Germinal center (tissue), 1 donor: ENCODE data around the gene FBXW8.

Experiments
- DNase-seq: peaks from one replicate; pipeline ENCODE4 v3.0.0; 2012; ENCODE audit warnings: mixed read lengths, low spot score

FBXW8 gene

DNA sequence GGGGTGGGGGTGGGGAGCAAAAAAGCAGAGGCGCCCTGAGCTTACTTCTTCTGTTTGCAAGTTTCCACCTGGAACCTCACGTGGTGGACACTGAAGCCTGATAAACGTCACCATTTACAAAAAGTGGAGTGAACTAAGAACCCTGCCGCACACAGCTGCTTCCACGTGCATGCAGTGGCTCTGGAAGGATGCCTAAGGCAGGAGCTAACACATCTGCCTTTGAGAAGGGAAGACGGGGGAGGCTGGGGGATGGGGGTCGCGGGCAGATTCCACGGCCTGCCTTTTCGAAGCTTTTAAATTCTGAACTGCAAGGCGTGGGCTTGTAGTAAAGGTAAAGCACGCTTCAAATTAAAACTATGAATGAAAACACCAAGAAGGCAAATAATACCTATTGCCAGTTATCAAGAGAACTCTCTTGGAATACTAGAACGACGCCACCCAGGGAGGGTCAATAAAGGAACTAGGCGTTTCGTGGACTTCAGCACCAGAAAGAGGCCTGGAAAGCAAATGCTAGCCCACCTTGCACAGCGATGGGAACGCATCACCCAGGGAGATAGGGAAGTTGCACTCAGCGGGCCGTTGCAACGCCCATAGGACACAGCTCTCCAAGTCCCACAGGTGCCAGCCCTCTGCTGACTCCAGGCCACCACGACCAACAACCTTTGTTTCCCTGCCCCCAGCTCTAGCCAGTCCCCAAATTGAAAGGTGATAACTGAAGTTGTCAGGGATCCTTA lies 126.7 kb downstream of the FBXW8 start:
- DNase-seq: no peak

GRCh38 chr12:117038023-117038680 lies 127.4 kb downstream of the FBXW8 start:
- DNase-seq: no peak

GRCh38 chr12:117038919-117039318 lies 128.2 kb downstream of the FBXW8 start:
- no peak for DNase-seq

DNA sequence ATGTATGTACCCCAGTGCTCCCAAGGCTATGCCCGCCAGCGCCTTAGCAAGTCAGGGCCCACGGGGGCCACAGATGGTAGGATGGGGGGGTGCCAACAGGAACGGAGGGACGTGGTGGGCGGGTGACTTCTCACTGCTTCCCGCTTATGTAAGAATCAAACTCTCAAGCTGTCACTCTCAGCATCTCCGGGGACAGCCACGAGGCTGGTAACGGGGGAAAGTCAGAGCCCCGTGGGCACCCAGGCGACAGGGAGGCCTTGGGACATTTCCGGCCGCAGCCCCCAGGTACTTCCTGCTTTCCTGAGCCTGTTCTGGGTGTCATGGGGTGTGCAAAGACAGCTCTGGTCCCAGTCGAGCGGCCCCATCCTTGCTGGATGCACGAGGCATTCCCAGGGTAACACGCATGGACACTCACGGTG lies 129.2 kb downstream of the FBXW8 start:
- DNase-seq: no peak

- DNase-seq: no peak
Measured at GRCh38 chr12:117040496-117040895, 129.7 kb downstream of the FBXW8 start.

GRCh38 chr12:117041798-117042170 lies 131.0 kb downstream of the FBXW8 start:
- DNase-seq: no peak

- DNase-seq: no peak
Measured at GRCh38 chr12:117042171-117042842, 131.6 kb downstream of the FBXW8 start.

GRCh38 chr12:117042862-117043261 lies 132.1 kb downstream of the FBXW8 start:
- DNase-seq: no peak

- DNase-seq: no peak
Measured at GRCh38 chr12:117044311-117044710, 133.6 kb downstream of the FBXW8 start.

DNA sequence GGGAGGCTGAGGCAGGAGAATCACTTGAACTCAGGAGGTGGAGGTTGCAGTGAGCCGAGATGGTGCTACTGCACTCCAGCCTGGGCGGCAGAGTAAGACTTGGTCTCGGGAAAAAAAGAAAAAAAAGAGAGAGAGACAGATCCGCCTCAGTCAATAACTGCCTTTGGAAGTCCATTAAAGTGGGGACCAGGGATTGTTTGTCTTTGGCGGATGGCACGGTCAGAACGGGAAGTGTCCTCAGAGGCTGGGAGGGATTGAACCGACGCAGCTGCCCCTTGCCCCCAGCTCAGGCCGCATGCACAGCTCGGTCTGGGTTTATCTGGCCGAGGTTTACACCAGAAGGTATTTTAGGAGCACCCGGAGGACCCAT lies 134.0 kb downstream of the FBXW8 start:
- DNase-seq: no peak

- no peak for DNase-seq
Measured at GRCh38 chr12:117045160-117046010, 134.6 kb downstream of the FBXW8 start.

GRCh38 chr12:117046011-117046369 lies 135.2 kb downstream of the FBXW8 start:
- DNase-seq: no peak

DNA sequence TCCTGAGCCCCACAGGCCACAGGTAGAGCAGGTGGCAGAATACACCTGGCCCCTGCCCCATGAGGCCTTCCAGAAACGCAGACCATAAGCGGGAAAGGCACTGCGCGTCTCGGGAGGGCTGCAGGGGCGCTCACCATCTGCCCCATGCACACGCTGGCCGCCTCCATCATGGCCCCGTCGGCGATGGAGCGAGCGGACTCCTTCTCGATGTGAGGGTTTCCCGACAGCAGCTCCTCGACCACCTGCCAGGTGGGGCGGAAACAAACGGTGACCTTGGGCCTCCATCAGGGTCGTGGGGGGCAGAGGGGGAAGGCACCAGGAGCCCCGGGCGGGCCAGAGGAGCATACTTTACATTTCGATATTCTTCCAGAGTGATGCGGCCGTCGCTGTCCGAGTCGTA lies 135.7 kb downstream of the FBXW8 start:
- no peak for DNase-seq

GRCh38 chr12:117046861-117047530 lies 136.2 kb downstream of the FBXW8 start:
- no peak for DNase-seq

DNA sequence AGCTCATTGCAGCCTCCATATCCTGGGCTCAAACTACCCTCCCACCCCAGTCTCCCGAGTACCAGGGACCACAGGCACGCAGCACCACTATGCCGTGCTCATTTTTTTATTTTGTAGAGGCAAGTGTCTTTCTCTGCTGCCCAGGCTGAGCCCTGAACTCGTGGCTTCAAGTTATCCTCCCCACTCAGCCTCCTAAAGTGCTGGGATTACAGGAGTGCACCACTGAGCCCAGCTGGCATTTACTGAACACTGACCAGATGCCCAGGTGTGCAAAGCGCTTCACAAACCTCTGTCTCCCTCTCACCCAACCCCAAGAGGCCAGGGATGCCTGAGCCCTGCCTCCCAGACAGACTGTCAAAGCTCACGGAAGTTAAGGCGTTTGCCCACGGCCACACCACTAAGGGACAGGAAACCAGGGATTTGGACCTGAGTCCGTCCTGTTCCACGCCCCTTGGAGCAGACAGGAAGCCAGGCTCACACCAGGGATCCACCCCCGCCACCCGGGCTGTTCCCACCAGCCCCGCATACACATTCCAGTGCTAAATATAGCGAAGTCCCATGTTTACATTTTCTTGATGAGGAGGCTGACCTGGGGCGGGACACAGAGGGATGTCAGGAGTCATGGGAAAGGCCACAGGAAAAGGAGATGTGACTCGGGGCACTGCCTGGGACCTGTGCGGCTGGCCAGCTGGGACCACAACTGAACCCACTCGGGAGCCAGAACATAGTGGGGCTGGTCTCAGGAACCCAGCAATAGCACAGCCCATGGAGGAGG lies 137.2 kb downstream of the FBXW8 start:
- no peak for DNase-seq

DNA sequence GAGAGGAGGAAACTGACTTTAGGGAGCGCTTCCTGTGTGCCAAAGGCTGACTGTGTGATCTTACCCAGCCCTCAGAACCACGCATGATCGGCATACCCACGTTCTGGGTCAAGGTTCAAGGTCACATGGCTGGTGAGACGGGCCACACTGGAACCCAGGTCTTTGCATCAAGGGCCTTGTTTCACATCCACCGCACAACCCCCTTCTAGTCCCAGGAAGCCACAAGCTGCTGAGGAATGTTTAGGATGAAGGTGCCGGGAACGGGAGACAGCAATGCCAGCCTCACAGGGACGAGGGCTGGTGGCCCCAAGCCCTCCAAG lies 137.8 kb downstream of the FBXW8 start:
- no peak for DNase-seq

GRCh38 chr12:117049295-117049694 lies 138.5 kb downstream of the FBXW8 start:
- no peak for DNase-seq

GRCh38 chr12:117050060-117050459 lies 139.3 kb downstream of the FBXW8 start:
- no peak for DNase-seq

GRCh38 chr12:117051380-117051779 lies 140.6 kb downstream of the FBXW8 start:
- no peak for DNase-seq

GRCh38 chr12:117052386-117053049 lies 141.8 kb downstream of the FBXW8 start:
- DNase-seq: peak; percentile 38

GRCh38 chr12:117053050-117053400 lies 142.3 kb downstream of the FBXW8 start:
- DNase-seq: no peak
